Adrenal gland (tissue), 12 donors: ENCODE data around the gene EPC1. TPM values are rescaled to one million over a fixed set of nuclear protein-coding genes. Genes with fewer than 3 reads are reported as not detected.
A peak's percentile ranks its signal among the peaks of the same experiment; 100 is the strongest.

ENCODE experiments used
- DNase-seq, 7 donors: peaks; one replicate each; pipeline ENCODE4 v3.0.0-alpha.2; 2019 to 2020
- H3K27ac ChIP-seq, 5 donors: fragments of 200-600 bp; sonication (generic) in 4 of 5; 1 replicate in 3 of 5; 2 replicates in 2 of 5; pipeline versions ENCODE4 v1.5.1 to v1.8.0; 2016 to 2020; ENCODE audit warnings: mild to moderate bottlenecking in 1 of 5
- H3K27me3 ChIP-seq: fragments of 200-600 bp; 2 replicates; pipeline ENCODE4 v1.8.0; 2021
- H3K36me3 ChIP-seq, 2 donors: fragments of 200-600 bp; replicated peaks in 1 of 2; 1 replicate in 1 of 2; 2 replicates in 1 of 2; pipeline versions ENCODE4 v1.5.1 to v1.8.0; 2018 to 2022
- H3K4me1 ChIP-seq, 2 donors: fragments of 200-600 bp; replicated peaks in 1 of 2; 1 replicate in 1 of 2; 2 replicates in 1 of 2; pipeline versions ENCODE4 v1.5.1 to v1.8.0; 2018 to 2021
- H3K4me3 ChIP-seq, 4 donors: fragments of 200-600 bp; sonication (generic) in 3 of 4; one replicate each; pipeline ENCODE4 v1.5.1; 2016 to 2018
- H3K9me3 ChIP-seq, 3 donors: fragments of 200-600 bp; sonication (generic) in 1 of 3; replicated peaks in 1 of 3; 1 replicate in 2 of 3; 2 replicates in 1 of 3; pipeline versions ENCODE4 v1.5.1 to v1.8.0; 2016 to 2021
- CTCF ChIP-seq, 6 experiments: fragments of 450-650 bp in 4 of 6; fragments of 200-600 bp in 2 of 6; sonication (generic) in 1 of 6; IDR thresholded peaks; 1 replicate in 5 of 6; 2 replicates in 1 of 6; pipeline versions ENCODE4 v1.5.1 to v1.8.0; 2016 to 2021; ENCODE audit warnings: antibody characterized with exemption in 6 of 6, mild to moderate bottlenecking in 2 of 6, moderate library complexity in 1 of 6
- POLR2A ChIP-seq, 2 donors: fragments of 450-650 bp; IDR thresholded peaks; one replicate each; pipeline ENCODE4 v1.6.1; 2017; ENCODE audit warnings: antibody characterized with exemption in 2 of 2, mild to moderate bottlenecking in 2 of 2, moderate library complexity in 1 of 2
- WGBS, 4 donors: extraction: QIAGEN DNeasy Blood & Tissue Kit in 2 of 4; methylation state at CpG; one replicate each; pipeline versions ENCODE4 v1.1.5 to v1.1.7; 2013 to 2017; 5-methylcytosine and 5-hydroxymethylcytosine counted together
- intact Hi-C, 2 donors: fragments of 100-400 bp; cut with DNase I; formaldehyde crosslinking; loops; one replicate each; pipeline versions ENCODE4 v1.14.1 to v1.15.0; 2022 to 2023
- polyA plus RNA-seq, 3 donors: library from polyadenylated mRNA; stranded (reverse); fragments of 200-250 nt in 2 of 3; fragments of 350-450 nt in 1 of 3; fragmentation: Illumina TruSeq in 1 of 3; extraction: RNeasy Lipid Tissue Mini Kit (QIAGEN cat#74804) in 1 of 3; gene quantifications; one replicate each; pipeline ENCODE4 v1.2.3, GENCODE V29; 2013 to 2014
- total RNA-seq, 9 donors: library from RNA; depleted of rRNA in 4 of 9; stranded (reverse); fragments of >200 nt in 4 of 9; fragments of 120-200 nt in 1 of 9; fragmentation: NEBNext Ultra II Directional in 1 of 9; extraction: Animal tissue kit (Norgen Biotek cat#: 25700) in 1 of 9; gene quantifications; one replicate each; pipeline versions ENCODE4 v1.1.0 to v1.2.4, GENCODE V29; 2013 to 2023
- donor health status: healthy with polysubstance abuse.
- donor health status: Bipolar disorder and iron deficiency.
- donor health status: DM: yes; HTN: yes; CAD: no.
- donor health status: DM: no; HTN: no; CAD: no.
- donor health status: DM: no; HTN: no; CAD: no.
- donor health status: DM: yes; HTN: yes; CAD: no.

Gene EPC1
- total and polyA plus RNA-seq, 12 donors, result 10.9 to 43.6 (median 24.4) TPM

GRCh38 chr10:32350811-32351350, 3.9 kb upstream of the EPC1 start:
- intact Hi-C loops, result no loop called here
- Histone ChIP-seq H3K9me3 (no peaks in the 10 kb centered on the region), H3K4me3 (no peak overlapping the region), H3K4me1 (peaks cover 0 to 10% of the 10 kb centered on the region in 2 donors), H3K36me3 (no peaks in the 10 kb centered on the region), H3K27ac (no peak overlapping the region), H3K27me3 (no peaks in the 10 kb centered on the region)
- WGBS, 4 donors, result 80 to 88% (median 84%) methylated on average over 3 of the region's 3 CpGs
- DNase-seq, result no peak
- TF ChIP-seq POLR2A (IDR thresholded peaks at IDR 0.05) (no peak), CTCF (IDR thresholded peaks at IDR 0.05) (no peak)

GRCh38 chr10:32349968-32350738, 3.2 kb upstream of the EPC1 start:
- no peaks in the 10 kb centered on the region for H3K36me3 ChIP-seq
- H3K9me3 ChIP-seq, result no peaks in the 10 kb centered on the region
- WGBS, 4 donors, result 81 to 90% (median 89%) methylated on average over 7 of the region's 7 CpGs
- H3K4me3 ChIP-seq, result peak overlapping the region in 1 of 4 donors; percentile 26
- DNase-seq, result no peak
- intact Hi-C loops, result loop anchor here (5.0 to 10.0 kb wide), 2 partner anchors 93 to 95 kb away; no protein-coding TSS in a partner anchor
- H3K27ac ChIP-seq, result no peak overlapping the region
- peaks cover 0 to 11% of the 10 kb centered on the region in 2 donors for H3K4me1 ChIP-seq
- TF ChIP-seq POLR2A (IDR thresholded peaks at IDR 0.05), result no peak
- TF ChIP-seq CTCF (IDR thresholded peaks at IDR 0.05), result no peak
- no peaks in the 10 kb centered on the region for H3K27me3 ChIP-seq

GRCh38 chr10:32349199-32349585, 2.2 kb upstream of the EPC1 start:
- TF ChIP-seq CTCF (IDR thresholded peaks at IDR 0.05), result no peak
- TF ChIP-seq POLR2A (IDR thresholded peaks at IDR 0.05), result no peak
- no peaks in the 10 kb centered on the region for H3K9me3 ChIP-seq
- intact Hi-C loops, result loop anchor here (5.0 to 10.0 kb wide), 2 partner anchors 92 to 94 kb away; no protein-coding TSS in a partner anchor
- H3K4me1 ChIP-seq, result peaks cover 6 to 20% of the 10 kb centered on the region in 2 donors
- 85 to 93% (median 91%) methylated on average over 2 of the region's 2 CpGs for WGBS, 4 donors
- H3K36me3 ChIP-seq, result no peaks in the 10 kb centered on the region
- no peak overlapping the region for H3K27ac ChIP-seq
- DNase-seq, result no peak
- no peaks in the 10 kb centered on the region for H3K27me3 ChIP-seq
- H3K4me3 ChIP-seq, result no peak overlapping the region

GRCh38 chr10:32348297-32349198, 1.6 kb upstream of the EPC1 start:
- whole genome bisulfite sequencing, 4 donors, result 85 to 91% (median 88%) methylated on average over 18 of the region's 18 CpGs
- intact Hi-C loops, result loop anchor here (5.0 to 10.0 kb wide), 2 partner anchors 91 to 94 kb away; no protein-coding TSS in a partner anchor
- H3K27me3 ChIP-seq, result no peaks in the 10 kb centered on the region
- H3K4me3 ChIP-seq, result peak overlapping the region in 1 of 4 donors; percentile 91
- no peak for TF ChIP-seq POLR2A (IDR thresholded peaks at IDR 0.05)
- no peak for TF ChIP-seq CTCF (IDR thresholded peaks at IDR 0.05)
- H3K9me3 ChIP-seq, result no peaks in the 10 kb centered on the region
- H3K27ac ChIP-seq, result no peak overlapping the region
- peaks cover 12 to 27% of the 10 kb centered on the region in 2 donors for H3K4me1 ChIP-seq
- DNase-seq, result no peak
- H3K36me3 ChIP-seq, result no peaks in the 10 kb centered on the region
